TTC549 (cell line): Measurements from ENCODE around the gene ANKRD10.

Experiments
- FAIRE-seq: peaks from 2 replicates; lab custom pipeline; 2012; peaks lifted over from hg19 to GRCh38; lab: Jason Lieb, UNC

Gene ANKRD10

GRCh38 chr13:110944968-110945927, 30.4 kb upstream of the ANKRD10 start:
- FAIRE-seq: no peak

- FAIRE-seq: no peak
Observed at GRCh38 chr13:110944121-110944967, 29.5 kb upstream of the ANKRD10 start.

GRCh38 chr13:110942248-110942981, 27.5 kb upstream of the ANKRD10 start:
- FAIRE-seq: no peak

GRCh38 chr13:110938662-110939421, 24.0 kb upstream of the ANKRD10 start:
- no peak for FAIRE-seq

GRCh38 chr13:110937511-110938285, 22.8 kb upstream of the ANKRD10 start:
- FAIRE-seq: no peak

- no peak for FAIRE-seq
Observed at GRCh38 chr13:110936519-110936918, 21.6 kb upstream of the ANKRD10 start.

GRCh38 chr13:110932588-110932987, 17.7 kb upstream of the ANKRD10 start:
- FAIRE-seq: no peak

GRCh38 chr13:110929104-110929777, 14.4 kb upstream of the ANKRD10 start:
- no peak for FAIRE-seq

GRCh38 chr13:110925023-110925612, 10.2 kb upstream of the ANKRD10 start:
- no peak for FAIRE-seq

- no peak for FAIRE-seq
Observed at GRCh38 chr13:110924639-110924934, 9.7 kb upstream of the ANKRD10 start.

- no peak for FAIRE-seq
Observed at GRCh38 chr13:110923777-110924638, 9.1 kb upstream of the ANKRD10 start.

- FAIRE-seq: no peak
Observed at GRCh38 chr13:110923086-110923485, 8.2 kb upstream of the ANKRD10 start.

- no peak for FAIRE-seq
Observed at GRCh38 chr13:110922506-110922905, 7.6 kb upstream of the ANKRD10 start.

GRCh38 chr13:110921695-110922094, 6.8 kb upstream of the ANKRD10 start:
- FAIRE-seq: no peak

GRCh38 chr13:110921209-110921608, 6.3 kb upstream of the ANKRD10 start:
- no peak for FAIRE-seq

- FAIRE-seq: no peak
Observed at GRCh38 chr13:110920038-110920437, 5.2 kb upstream of the ANKRD10 start.

GRCh38 chr13:110916301-110917142, 1.7 kb upstream of the ANKRD10 start:
- FAIRE-seq: no peak

- no peak for FAIRE-seq
Observed at GRCh38 chr13:110915874-110916206, 971 bp upstream of the ANKRD10 start.
